Vagina (tissue), 2 donors: ENCODE data around the gene GRM4. TPM values are rescaled to one million over a fixed set of nuclear protein-coding genes. Genes with fewer than 3 reads are reported as not detected.

Experiments
- DNase-seq, 2 donors: peaks; one replicate each; pipeline ENCODE4 v3.0.0-alpha.2; 2017; ENCODE audit errors: extremely low spot score in 2 of 2
- H3K27ac ChIP-seq: fragments of 200-600 bp; sonication (generic); one replicate; pipeline ENCODE4 v1.5.1; 2019
- H3K27me3 ChIP-seq: fragments of 200-600 bp; sonication (generic); one replicate; pipeline ENCODE4 v1.5.1; 2019
- H3K36me3 ChIP-seq, 2 donors: fragments of 200-600 bp; sonication (generic); one replicate each; pipeline ENCODE4 v1.5.1; 2017 to 2019
- H3K4me1 ChIP-seq: fragments of 200-600 bp; sonication (generic); one replicate; pipeline ENCODE4 v1.5.1; 2019
- H3K4me3 ChIP-seq, 2 donors: fragments of 200-600 bp; sonication (generic); 1 replicate in 1 of 2; 2 replicates in 1 of 2; pipeline ENCODE4 v1.5.1; 2016 to 2019
- H3K9me3 ChIP-seq: fragments of 200-600 bp; sonication (generic); one replicate; pipeline ENCODE4 v1.5.1; 2019
- CTCF ChIP-seq, 3 experiments: fragments of 450-650 bp in 2 of 3; fragments of 200-600 bp in 1 of 3; sonication (generic) in 1 of 3; IDR thresholded peaks; one replicate each; pipeline ENCODE4 v1.5.1; 2017 to 2019; ENCODE audit warnings: antibody characterized with exemption in 3 of 3, mild to moderate bottlenecking in 2 of 3, moderate library complexity in 2 of 3
- POLR2A ChIP-seq, 2 donors: fragments of 450-650 bp; IDR thresholded peaks; one replicate each; pipeline ENCODE4 v1.6.1; 2017; ENCODE audit warnings: antibody characterized with exemption in 2 of 2, mild to moderate bottlenecking in 2 of 2, moderate library complexity in 2 of 2
- POLR2AphosphoS5 ChIP-seq, 2 donors: sonication (generic); formaldehyde crosslinking; IDR thresholded peaks; one replicate each; pipeline ENCODE4 v1.9.0; 2017; ENCODE audit warnings: antibody characterized with exemption in 2 of 2, mild to moderate bottlenecking in 2 of 2, low read depth in 1 of 2; ENCODE audit not compliant: insufficient read depth in 1 of 2
- intact Hi-C: fragments of 100-400 bp; cut with DNase I; formaldehyde crosslinking; loops from one replicate; pipeline ENCODE4 v1.15.1; 2023
- total RNA-seq: library from RNA; depleted of rRNA; stranded (reverse); fragments of >200 nt; gene quantifications from one replicate; pipeline ENCODE4 v1.2.3, GENCODE V29; 2016

GRM4 gene
- total RNA-seq, 1 donor from 2014 or later, result not detected

GRCh38 chr6:33991610-33992009 is 154.3 kb downstream of the GRM4 start:
- H3K27ac ChIP-seq, result no peak overlapping the region
- intact Hi-C loops, result no loop called here
- no peak for TF ChIP-seq CTCF (IDR thresholded peaks at IDR 0.05)
- TF ChIP-seq POLR2AphosphoS5 (IDR thresholded peaks at IDR 0.05; ENCODE audit: insufficient read depth in 1 of 2, low read depth in 1 of 2), result no peak
- H3K4me3 ChIP-seq, result no peak overlapping the region
- H3K9me3 ChIP-seq, result no peaks in the 10 kb centered on the region
- no peak for DNase-seq
- H3K27me3 ChIP-seq, result no peaks in the 10 kb centered on the region
- H3K4me1 ChIP-seq, result peaks cover 5% of the 10 kb centered on the region
- H3K36me3 ChIP-seq, result no peaks in the 10 kb centered on the region

DNA sequence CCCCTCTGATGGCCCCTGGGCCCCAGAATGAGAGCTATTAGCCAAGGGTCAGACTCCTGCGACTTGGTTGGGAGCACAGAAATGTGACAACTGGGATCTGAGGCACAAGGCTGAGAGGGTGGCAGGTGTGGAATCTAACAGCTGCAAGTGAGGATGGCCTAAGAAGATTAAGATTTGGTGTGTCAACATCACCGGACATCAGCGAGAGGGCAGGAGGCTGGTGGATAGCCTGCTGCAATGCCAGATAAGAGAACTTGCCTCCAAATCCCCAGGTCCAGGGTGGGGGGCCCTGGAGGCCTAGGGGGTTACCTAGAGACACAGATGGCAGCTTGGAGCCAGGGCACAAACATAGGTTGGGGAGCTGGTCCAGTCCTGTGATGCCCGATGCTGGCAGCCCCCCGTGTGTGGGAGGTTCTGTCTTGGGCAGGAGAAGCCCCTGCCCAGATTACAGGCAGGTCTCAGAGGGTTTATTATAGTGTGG is 155.8 kb downstream of the GRM4 start:
- H3K4me1 ChIP-seq, result peaks cover 4% of the 10 kb centered on the region
- DNase-seq, result peak in 1 of 2 donors; percentile 93
- H3K4me3 ChIP-seq, result no peak overlapping the region
- no peaks in the 10 kb centered on the region for H3K36me3 ChIP-seq
- H3K9me3 ChIP-seq, result no peaks in the 10 kb centered on the region
- H3K27ac ChIP-seq, result no peak overlapping the region
- H3K27me3 ChIP-seq, result no peaks in the 10 kb centered on the region
- intact Hi-C loops, result no loop called here
- TF ChIP-seq POLR2A (IDR thresholded peaks at IDR 0.05) (no peak), POLR2AphosphoS5 (IDR thresholded peaks at IDR 0.05; ENCODE audit: insufficient read depth in 1 of 2, low read depth in 1 of 2) (no peak), CTCF (IDR thresholded peaks at IDR 0.05) (no peak)

- H3K4me3 ChIP-seq, result no peak overlapping the region
- H3K27me3 ChIP-seq, result no peaks in the 10 kb centered on the region
- intact Hi-C loops, result no loop called here
- H3K36me3 ChIP-seq, result no peaks in the 10 kb centered on the region
- H3K9me3 ChIP-seq, result no peaks in the 10 kb centered on the region
- DNase-seq, result peak in 1 of 2 donors; percentile 67
- no peaks in the 10 kb centered on the region for H3K4me1 ChIP-seq
- no peak overlapping the region for H3K27ac ChIP-seq
- no peak for TF ChIP-seq POLR2AphosphoS5 (IDR thresholded peaks at IDR 0.05; ENCODE audit: insufficient read depth in 1 of 2, low read depth in 1 of 2)
- no peak for TF ChIP-seq CTCF (IDR thresholded peaks at IDR 0.05)
- TF ChIP-seq POLR2A (IDR thresholded peaks at IDR 0.05), result no peak
These were observed 156.7 kb downstream of the GRM4 start for GRCh38 chr6:33989016-33989854.

DNA sequence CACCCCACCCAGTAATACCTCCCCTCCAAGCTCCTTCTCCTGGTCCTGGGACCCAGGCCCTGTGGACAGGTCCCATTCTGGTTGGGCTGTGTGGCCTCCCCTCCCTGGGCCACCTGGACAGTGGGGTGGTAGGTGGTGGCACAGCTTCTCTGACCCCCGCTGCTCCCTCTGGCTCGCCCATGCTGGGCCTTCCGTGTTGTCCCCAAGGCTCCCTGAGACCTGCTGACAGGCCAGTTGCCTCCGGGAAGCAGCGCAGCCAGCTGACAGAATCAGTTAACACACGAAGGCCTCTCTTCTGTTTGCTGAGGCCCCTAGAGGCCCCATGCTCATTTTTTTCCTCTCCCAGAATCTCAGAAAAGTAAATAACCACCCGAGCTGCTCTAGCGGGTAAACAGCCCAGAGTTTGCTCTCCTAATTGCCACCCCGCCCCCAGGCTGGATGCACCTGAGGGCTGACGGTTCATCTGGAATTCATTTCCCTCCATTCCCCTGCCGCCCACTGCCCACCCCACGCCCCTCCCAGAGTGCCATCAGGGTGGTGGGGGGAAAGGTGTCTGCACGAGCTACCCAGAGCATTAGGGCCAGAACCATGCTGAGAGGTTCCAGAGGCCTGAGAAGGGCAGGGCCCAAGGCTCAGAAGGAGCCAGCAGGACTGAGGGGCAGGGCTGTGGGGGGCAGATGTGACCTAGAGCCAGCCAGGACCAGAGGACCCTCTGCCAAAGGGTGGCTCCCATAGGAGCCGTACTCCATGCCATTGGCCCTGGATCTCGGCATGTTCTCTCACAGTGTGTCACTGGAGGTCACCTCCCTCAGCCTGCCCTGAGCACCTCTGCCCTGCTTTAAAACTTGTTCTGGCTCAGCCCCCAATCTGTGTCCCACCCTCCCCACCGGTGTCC is 157.5 kb downstream of the GRM4 start:
- TF ChIP-seq POLR2A (IDR thresholded peaks at IDR 0.05), result no peak
- TF ChIP-seq CTCF (IDR thresholded peaks at IDR 0.05), result no peak
- TF ChIP-seq POLR2AphosphoS5 (IDR thresholded peaks at IDR 0.05; ENCODE audit: insufficient read depth in 1 of 2, low read depth in 1 of 2), result no peak
- H3K4me3 ChIP-seq, result no peak overlapping the region
- H3K9me3 ChIP-seq, result no peaks in the 10 kb centered on the region
- H3K36me3 ChIP-seq, result no peaks in the 10 kb centered on the region
- DNase-seq, result peak in 1 of 2 donors; percentile 70
- H3K4me1 ChIP-seq, result peaks cover 2% of the 10 kb centered on the region
- intact Hi-C loops, result no loop called here
- H3K27me3 ChIP-seq, result no peaks in the 10 kb centered on the region
- no peak overlapping the region for H3K27ac ChIP-seq
